ENCODE measurements around the gene TIMP2. TPM values are rescaled to one million over a fixed set of nuclear protein-coding genes. Genes with fewer than 3 reads are reported as not detected.

The TIMP2 gene
- polyA plus RNA-seq, 2 of the 4 experiments (the other 2 are of a cell fraction): 68.1 to 166 TPM

GRCh38 chr17:78898947-78899346 is 26.2 kb downstream of the TIMP2 start:
- 91% methylated on average over 13 of the region's 13 CpGs for WGBS (ENCODE audit: missing lambda C conversion rate)
- ChIA-PET CTCF (interaction anchor here (1.0 to 3.8 kb wide), 7 partner anchors 8 to 73 kb away, joined by 3 to 29 read pairs (median 5); no protein-coding TSS in a partner anchor), POLR2A (no interaction called here)
- Histone ChIP-seq H3K27ac (peak overlapping the region in 1 of 2 experiments; percentile 1; a peak in 1 of 6 replicates), H3K9me3 (no peaks in the 10 kb centered on the region), H3K4me3 (no peak overlapping the region), H3K4me1 (peaks cover 16% of the 10 kb centered on the region), H3K4me2 (no peak overlapping the region)
- ATAC-seq: no peak
- DNase-seq (ENCODE audit: low read depth in 1 of 2, low spot score in 1 of 2): no peak
- no peak for FAIRE-seq
- TF ChIP-seq RARB (CRISPR knock-in tag; IDR thresholded peaks at IDR 0.05) (no peak), BHLHE40 (IDR thresholded peaks at IDR 0.05; ENCODE audit: low read depth, low read length) (no peak), CHD2 (IDR thresholded peaks at IDR 0.05; ENCODE audit: low read length, partially characterized antibody) (no peak), E2F6 (IDR thresholded peaks at IDR 0.05; ENCODE audit: borderline replicate concordance, low read depth) (no peak), HEYL (CRISPR knock-in tag; IDR thresholded peaks at IDR 0.05) (no peak)

- ATAC-seq (no peak), FAIRE-seq (no peak), DNase-seq (ENCODE audit: low read depth in 1 of 2, low spot score in 1 of 2) (no peak)
- 83% methylated on average over 17 of the region's 17 CpGs for WGBS (ENCODE audit: missing lambda C conversion rate)
- no peak overlapping the region for H3K27ac ChIP-seq
- CTCF ChIA-PET: interaction anchor here (0.6 to 3.8 kb wide), 8 partner anchors 10 to 490 kb away, joined by 3 to 29 read pairs (median 4); no protein-coding TSS in a partner anchor
- POLR2A ChIA-PET: no interaction called here
- no peaks in the 10 kb centered on the region for H3K9me3 ChIP-seq
- no peak overlapping the region for H3K4me2 ChIP-seq
- TF ChIP-seq JUNB (IDR thresholded peaks at IDR 0.05): no peak
- TF ChIP-seq RAD21 (conservative IDR thresholded peaks at IDR 0.05 in 1 of 2, IDR thresholded peaks at IDR 0.05 in 1 of 2): no peak
- H3K4me3 ChIP-seq: no peak overlapping the region
- H3K4me1 ChIP-seq: peaks cover 9% of the 10 kb centered on the region
These were observed 26.9 kb downstream of the TIMP2 start for GRCh38 chr17:78898075-78898836.

- no peak for FAIRE-seq
- TF ChIP-seq FOXS1 (CRISPR knock-in tag; IDR thresholded peaks at IDR 0.05): no peak
- TF ChIP-seq RARB (CRISPR knock-in tag; IDR thresholded peaks at IDR 0.05): no peak
- no peak for TF ChIP-seq HMGXB4 (CRISPR knock-in tag; IDR thresholded peaks at IDR 0.05; ENCODE audit: borderline replicate concordance)
- Histone ChIP-seq H3K4me3 (no peak overlapping the region), H3K27ac (no peak overlapping the region), H3K4me2 (no peak overlapping the region), H3K9me3 (no peaks in the 10 kb centered on the region), H3K4me1 (peaks cover 3% of the 10 kb centered on the region; the same call in 1 of the 3 replicates)
- POLR2A ChIA-PET: no interaction called here
- ATAC-seq: no peak
- CTCF ChIA-PET: interaction anchor here (0.6 to 3.8 kb wide), 6 partner anchors 9 to 490 kb away, joined by 3 to 29 read pairs (median 4); no protein-coding TSS in a partner anchor
- DNase-seq (ENCODE audit: low read depth in 1 of 2, low spot score in 1 of 2): no peak
- WGBS (ENCODE audit: missing lambda C conversion rate): 92% methylated on average over 7 of the region's 7 CpGs
These were observed 27.5 kb downstream of the TIMP2 start for GRCh38 chr17:78897664-78898047.

GRCh38 chr17:78896834-78897663 is 28.1 kb downstream of the TIMP2 start:
- no peak for DNase-seq (ENCODE audit: low read depth in 1 of 2, low spot score in 1 of 2)
- no peak for ATAC-seq
- Histone ChIP-seq H3K9me3 (no peaks in the 10 kb centered on the region), H3K4me2 (no peak overlapping the region), H3K4me3 (no peak overlapping the region), H3K27ac (no peak overlapping the region), H3K4me1 (0 out of 3 replicates have a peak, but pooled peaks cover 3% of the 10 kb centered on the region)
- TF ChIP-seq BHLHE40 (IDR thresholded peaks at IDR 0.05; ENCODE audit: low read depth, low read length) (no peak), ATOH8 (CRISPR knock-in tag; IDR thresholded peaks at IDR 0.05; ENCODE audit: low read depth) (no peak), HOXB5 (CRISPR knock-in tag; IDR thresholded peaks at IDR 0.05) (no peak), CEBPB (IDR thresholded peaks at IDR 0.05) (no peak), HES2 (IDR thresholded peaks at IDR 0.05) (no peak), MAFK (IDR thresholded peaks at IDR 0.05; ENCODE audit: partially characterized antibody) (no peak), ESRRA (IDR thresholded peaks at IDR 0.05; ENCODE audit: borderline replicate concordance, low read length) (no peak), USF2 (IDR thresholded peaks at IDR 0.05) (no peak), EHMT2 (IDR thresholded peaks at IDR 0.05; ENCODE audit: low read depth) (no peak), BCL3 (IDR thresholded peaks at IDR 0.05) (no peak)
- 94% methylated on average over 28 of the region's 34 CpGs for WGBS (ENCODE audit: missing lambda C conversion rate)
- POLR2A ChIA-PET: no interaction called here
- CTCF ChIA-PET: interaction anchor here (0.6 to 4.0 kb wide), 7 partner anchors 9 to 160 kb away, joined by 3 to 14 read pairs (median 5); no protein-coding TSS in a partner anchor
- FAIRE-seq: no peak
